Stomach (tissue), 9 donors: ENCODE measurements around the gene NHERF2. TPM values are rescaled to one million over a fixed set of nuclear protein-coding genes. Genes with fewer than 3 reads are reported as not detected.

Experiments used
- DNase-seq, 2 donors: peaks; one replicate each; pipeline versions ENCODE4 v3.0.0 to v3.0.0-alpha.2; 2013 to 2019
- H3K27ac ChIP-seq, 5 donors: fragments of 200-600 bp in 4 of 5; sonication (generic) in 4 of 5; one replicate each; pipeline ENCODE4 v1.5.1; 2013 to 2019; ENCODE audit warnings: mild to moderate bottlenecking in 1 of 5, moderate library complexity in 1 of 5
- H3K27me3 ChIP-seq, 3 donors: fragments of 200-600 bp; sonication (generic); one replicate each; pipeline ENCODE4 v1.5.1; 2017 to 2019; ENCODE audit warnings: mixed run types in 1 of 3
- H3K36me3 ChIP-seq, 4 donors: fragments of 200-600 bp; sonication (generic); 1 replicate in 3 of 4; 2 replicates in 1 of 4; pipeline ENCODE4 v1.5.1; 2016 to 2019
- H3K4me1 ChIP-seq, 4 donors: fragments of 200-600 bp; sonication (generic); one replicate each; pipeline ENCODE4 v1.5.1; 2016 to 2019
- H3K4me3 ChIP-seq, 4 donors: fragments of 200-600 bp; sonication (generic) in 3 of 4; one replicate each; pipeline ENCODE4 v1.5.1; 2016 to 2019; ENCODE audit warnings: mild to moderate bottlenecking in 1 of 4
- H3K9me3 ChIP-seq, 4 donors: fragments of 200-600 bp; sonication (generic); one replicate each; pipeline ENCODE4 v1.5.1; 2016 to 2019
- EP300 ChIP-seq: sonication (generic); formaldehyde crosslinking; IDR thresholded peaks from one replicate; pipeline ENCODE4 v1.6.1; 2017; ENCODE audit warnings: antibody characterized with exemption
- POLR2A ChIP-seq, 4 donors: fragments of 450-650 bp; IDR thresholded peaks; one replicate each; pipeline ENCODE4 v1.6.1; 2016; ENCODE audit warnings: antibody characterized with exemption in 4 of 4, control low read depth in 2 of 4, mild to moderate bottlenecking in 1 of 4, moderate library complexity in 1 of 4
- POLR2AphosphoS5 ChIP-seq, 3 donors: sonication (generic); formaldehyde crosslinking; IDR thresholded peaks; one replicate each; pipeline ENCODE4 v1.6.1; 2016; ENCODE audit warnings: antibody characterized with exemption in 3 of 3
- WGBS, 5 donors: extraction: QIAGEN DNeasy Blood & Tissue Kit in 3 of 5; methylation state at CpG; one replicate each; pipeline versions ENCODE4 v1.1.5 to v1.1.7; 2013 to 2018; 5-methylcytosine and 5-hydroxymethylcytosine counted together
- intact Hi-C: fragments of 100-400 bp; cut with DNase I; formaldehyde crosslinking; loops from one replicate; pipeline ENCODE4 v1.15.1; 2023; ENCODE audit warnings: low total_unique reads
- polyA plus RNA-seq, 3 donors: library from polyadenylated mRNA; stranded (reverse); fragments of 200-250 nt; gene quantifications; one replicate each; pipeline ENCODE4 v1.2.3, GENCODE V29; 2013
- total RNA-seq, 5 donors: library from RNA; depleted of rRNA; stranded (reverse); fragments of >200 nt; gene quantifications; one replicate each; pipeline versions ENCODE4 v1.1.0 to v1.2.3, GENCODE V29; 2014 to 2016
- TF ChIP-seq, protein P1 (sequence below), 7 experiments: fragments of 450-650 bp in 4 of 7; fragments of 200-600 bp in 3 of 7; sonication (generic) in 3 of 7; IDR thresholded peaks; one replicate each; pipeline ENCODE4 v1.5.1; 2016 to 2019; ENCODE audit warnings: antibody characterized with exemption in 7 of 7, control low read depth in 2 of 7, mild to moderate bottlenecking in 1 of 7
- donor health status: healthy with polysubstance abuse.
- donor health status: Bipolar disorder and iron deficiency.
- donor health status: healthy.

NHERF2 gene
- total and polyA plus RNA-seq, 8 donors, result 17.4 to 236 (median 119) TPM

- DNase-seq, result no peak
- intact Hi-C loops, result no loop called here
- TF ChIP-seq POLR2A (IDR thresholded peaks at IDR 0.05) (no peak), EP300 (no peak), POLR2AphosphoS5 (IDR thresholded peaks at IDR 0.05) (no peak)
- TF ChIP-seq, protein P1, sequence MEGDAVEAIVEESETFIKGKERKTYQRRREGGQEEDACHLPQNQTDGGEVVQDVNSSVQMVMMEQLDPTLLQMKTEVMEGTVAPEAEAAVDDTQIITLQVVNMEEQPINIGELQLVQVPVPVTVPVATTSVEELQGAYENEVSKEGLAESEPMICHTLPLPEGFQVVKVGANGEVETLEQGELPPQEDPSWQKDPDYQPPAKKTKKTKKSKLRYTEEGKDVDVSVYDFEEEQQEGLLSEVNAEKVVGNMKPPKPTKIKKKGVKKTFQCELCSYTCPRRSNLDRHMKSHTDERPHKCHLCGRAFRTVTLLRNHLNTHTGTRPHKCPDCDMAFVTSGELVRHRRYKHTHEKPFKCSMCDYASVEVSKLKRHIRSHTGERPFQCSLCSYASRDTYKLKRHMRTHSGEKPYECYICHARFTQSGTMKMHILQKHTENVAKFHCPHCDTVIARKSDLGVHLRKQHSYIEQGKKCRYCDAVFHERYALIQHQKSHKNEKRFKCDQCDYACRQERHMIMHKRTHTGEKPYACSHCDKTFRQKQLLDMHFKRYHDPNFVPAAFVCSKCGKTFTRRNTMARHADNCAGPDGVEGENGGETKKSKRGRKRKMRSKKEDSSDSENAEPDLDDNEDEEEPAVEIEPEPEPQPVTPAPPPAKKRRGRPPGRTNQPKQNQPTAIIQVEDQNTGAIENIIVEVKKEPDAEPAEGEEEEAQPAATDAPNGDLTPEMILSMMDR (IDR thresholded peaks at IDR 0.05), result no peak
- no peaks in the 10 kb centered on the region for H3K27me3 ChIP-seq
- H3K9me3 ChIP-seq, result no peaks in the 10 kb centered on the region
- peaks cover 53 to 100% (median 97%) of the 10 kb centered on the region in 4 donors for H3K36me3 ChIP-seq
- no peaks in the 10 kb centered on the region for H3K4me1 ChIP-seq
- 74 to 98% (median 94%) methylated on average over 3 to 28 of the region's 28 CpGs for WGBS, 5 donors
- no peak overlapping the region for H3K4me3 ChIP-seq
- no peak overlapping the region for H3K27ac ChIP-seq
Observed at GRCh38 chr16:2062801-2063200, 36.1 kb downstream of the NHERF2 start.

DNA sequence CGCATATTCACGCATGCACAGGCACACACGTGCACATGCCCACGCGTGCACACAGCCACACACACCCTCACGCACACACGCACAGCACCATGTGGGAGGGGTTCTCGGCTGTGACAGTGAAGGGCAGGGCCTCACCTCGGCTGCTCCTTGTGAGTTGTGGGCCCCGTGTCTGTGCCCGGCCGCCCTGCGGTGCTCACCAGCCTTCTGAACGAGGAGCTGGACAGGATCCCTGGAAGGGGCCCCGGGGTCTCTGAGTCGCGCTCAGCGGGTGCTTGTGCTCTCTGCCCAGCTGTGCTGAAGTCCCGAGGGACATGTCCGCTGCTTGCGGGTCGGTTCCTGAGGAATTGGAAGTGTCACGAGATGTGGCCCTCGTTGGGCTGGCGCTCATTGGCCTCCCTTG is 37.2 kb downstream of the NHERF2 start:
- H3K9me3 ChIP-seq, result no peaks in the 10 kb centered on the region
- no peak for DNase-seq
- H3K4me3 ChIP-seq, result no peak overlapping the region
- TF ChIP-seq EP300 (no peak), POLR2AphosphoS5 (IDR thresholded peaks at IDR 0.05) (no peak), POLR2A (IDR thresholded peaks at IDR 0.05) (no peak)
- TF ChIP-seq, protein P1 (IDR thresholded peaks at IDR 0.05), result no peak
- H3K27me3 ChIP-seq, result no peaks in the 10 kb centered on the region
- H3K36me3 ChIP-seq, result peaks cover 53 to 100% (median 98%) of the 10 kb centered on the region in 4 donors
- 91 to 96% (median 94%) methylated on average over 9 to 25 of the region's 25 CpGs for WGBS, 5 donors
- intact Hi-C loops, result no loop called here
- H3K27ac ChIP-seq, result no peak overlapping the region
- H3K4me1 ChIP-seq, result no peaks in the 10 kb centered on the region

DNA sequence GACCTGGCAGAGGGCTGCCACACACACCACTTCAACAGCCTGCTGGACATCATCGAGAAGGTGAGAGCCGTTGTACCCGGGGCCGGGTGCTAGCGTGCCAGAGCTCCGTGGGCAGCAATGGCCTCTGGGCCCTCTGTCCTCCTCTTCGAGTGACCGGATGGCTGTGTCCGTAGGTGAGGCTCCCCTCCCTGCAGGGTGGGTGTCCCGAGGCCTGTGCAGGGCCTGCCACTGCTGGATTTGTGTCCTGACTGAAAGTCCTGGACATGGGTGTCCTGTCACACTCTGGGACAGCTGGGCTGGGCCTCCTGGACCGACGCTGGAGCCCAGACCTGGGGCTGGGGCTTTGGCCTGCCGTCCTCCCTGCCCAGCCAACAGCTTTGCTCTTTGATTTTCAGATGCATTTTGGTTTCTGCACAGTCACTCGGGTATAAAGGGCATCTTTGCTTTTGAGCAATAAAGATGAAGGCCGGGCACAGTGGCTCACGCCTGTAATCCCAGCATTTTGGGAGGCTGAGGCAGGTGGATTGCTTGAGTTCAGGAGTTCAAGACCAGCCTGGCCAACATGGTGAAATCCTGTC is 37.8 kb downstream of the NHERF2 start:
- DNase-seq, result no peak
- Histone ChIP-seq H3K4me1 (no peaks in the 10 kb centered on the region), H3K9me3 (no peaks in the 10 kb centered on the region), H3K36me3 (peaks cover 53 to 100% (median 99%) of the 10 kb centered on the region in 4 donors), H3K27ac (no peak overlapping the region), H3K4me3 (no peak overlapping the region), H3K27me3 (no peaks in the 10 kb centered on the region)
- WGBS, 5 donors, result 93 to 96% (median 93%) methylated on average over 12 to 16 of the region's 16 CpGs
- intact Hi-C loops, result no loop called here
- TF ChIP-seq POLR2AphosphoS5 (IDR thresholded peaks at IDR 0.05) (no peak), EP300 (no peak), POLR2A (IDR thresholded peaks at IDR 0.05) (no peak)
- TF ChIP-seq, protein P1 (IDR thresholded peaks at IDR 0.05), result no peak

DNA sequence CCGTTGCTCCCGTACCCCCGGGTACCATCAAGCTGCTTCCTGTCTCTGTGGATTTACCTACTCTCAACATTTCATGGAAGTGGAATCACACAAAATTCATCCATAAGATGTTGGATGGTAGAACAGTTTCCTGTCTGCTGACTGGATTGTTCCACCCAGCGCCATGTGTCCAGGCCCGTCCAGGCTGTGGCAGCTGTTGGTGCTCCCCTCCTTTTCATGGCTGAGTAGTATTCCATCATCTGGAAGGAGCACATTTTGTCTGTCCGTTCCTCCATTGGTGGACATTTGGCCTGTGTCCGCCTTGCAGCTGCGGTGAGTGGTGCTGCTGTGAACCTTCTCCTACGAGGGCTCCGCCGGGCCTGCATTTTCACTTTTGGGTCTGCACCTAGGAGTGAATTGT is 39.4 kb downstream of the NHERF2 start:
- Histone ChIP-seq H3K36me3 (peaks cover 45 to 100% (median 99%) of the 10 kb centered on the region in 4 donors), H3K9me3 (no peaks in the 10 kb centered on the region)
- 96 to 99% (median 97%) methylated on average over 11 of the region's 11 CpGs for WGBS, 5 donors

More for the DNA sequence above, 39.4 kb downstream of the NHERF2 start:
- DNase-seq, result no peak
- intact Hi-C loops, result no loop called here
- Histone ChIP-seq H3K27ac (no peak overlapping the region), H3K4me3 (no peak overlapping the region), H3K4me1 (no peaks in the 10 kb centered on the region), H3K27me3 (no peaks in the 10 kb centered on the region)
- TF ChIP-seq, protein P1 (IDR thresholded peaks at IDR 0.05), result no peak
- TF ChIP-seq POLR2AphosphoS5 (IDR thresholded peaks at IDR 0.05) (no peak), EP300 (no peak), POLR2A (IDR thresholded peaks at IDR 0.05) (no peak)
